Measurements from ENCODE around the gene SMIM35.

The SMIM35 gene

GRCh38 chr11:118045191-118045590 lies 41.6 kb downstream of the SMIM35 start:
- Histone ChIP-seq H3K4me3 (ENCODE audit: low read depth in 1 of 2, low read length in 1 of 2) (no peak overlapping the region), H3K36me3 (no peaks in the 10 kb centered on the region), H3K9me3 (no peaks in the 10 kb centered on the region), H3K27me3 (no peaks in the 10 kb centered on the region), H3K27ac (no peak overlapping the region), H3K4me1 (ENCODE audit: control insufficient read depth in 1 of 2, insufficient read depth in 1 of 2, low read depth in 1 of 2, low read length in 1 of 2) (no peaks in the 10 kb centered on the region)
- TF ChIP-seq CTCF (IDR thresholded peaks at IDR 0.05), result no peak

GRCh38 chr11:118042796-118043195 lies 44.0 kb downstream of the SMIM35 start:
- H3K4me1 ChIP-seq (ENCODE audit: control insufficient read depth in 1 of 2, insufficient read depth in 1 of 2, low read depth in 1 of 2, low read length in 1 of 2), result no peaks in the 10 kb centered on the region
- H3K4me3 ChIP-seq (ENCODE audit: low read depth in 1 of 2, low read length in 1 of 2), result no peak overlapping the region
- no peaks in the 10 kb centered on the region for H3K9me3 ChIP-seq
- no peaks in the 10 kb centered on the region for H3K36me3 ChIP-seq
- no peak overlapping the region for H3K27ac ChIP-seq
- no peak for TF ChIP-seq CTCF (IDR thresholded peaks at IDR 0.05)
- H3K27me3 ChIP-seq, result no peaks in the 10 kb centered on the region

GRCh38 chr11:118042141-118042540 lies 44.6 kb downstream of the SMIM35 start:
- Histone ChIP-seq H3K27me3 (no peaks in the 10 kb centered on the region), H3K4me1 (ENCODE audit: control insufficient read depth in 1 of 2, insufficient read depth in 1 of 2, low read depth in 1 of 2, low read length in 1 of 2) (no peaks in the 10 kb centered on the region)

GRCh38 chr11:118033443-118033842 lies 53.3 kb downstream of the SMIM35 start:
- H3K27me3 ChIP-seq, result no peaks in the 10 kb centered on the region
- no peaks in the 10 kb centered on the region for H3K36me3 ChIP-seq
- H3K27ac ChIP-seq, result no peak overlapping the region
- no peaks in the 10 kb centered on the region for H3K4me1 ChIP-seq (ENCODE audit: control insufficient read depth in 1 of 2, insufficient read depth in 1 of 2, low read depth in 1 of 2, low read length in 1 of 2)
- no peak for TF ChIP-seq CTCF (IDR thresholded peaks at IDR 0.05)
- no peak overlapping the region for H3K4me3 ChIP-seq (ENCODE audit: low read depth in 1 of 2, low read length in 1 of 2)
- H3K9me3 ChIP-seq, result no peaks in the 10 kb centered on the region

More at GRCh38 chr11:118042141-118042540, 44.6 kb downstream of the SMIM35 start:
- no peak for TF ChIP-seq CTCF (IDR thresholded peaks at IDR 0.05)
- H3K9me3 ChIP-seq, result no peaks in the 10 kb centered on the region
- no peak overlapping the region for H3K4me3 ChIP-seq (ENCODE audit: low read depth in 1 of 2, low read length in 1 of 2)
- H3K27ac ChIP-seq, result no peak overlapping the region
- no peaks in the 10 kb centered on the region for H3K36me3 ChIP-seq

- no peaks in the 10 kb centered on the region for H3K27me3 ChIP-seq
- no peak overlapping the region for H3K4me3 ChIP-seq (ENCODE audit: low read depth in 1 of 2, low read length in 1 of 2)
- no peaks in the 10 kb centered on the region for H3K4me1 ChIP-seq (ENCODE audit: control insufficient read depth in 1 of 2, insufficient read depth in 1 of 2, low read depth in 1 of 2, low read length in 1 of 2)
- no peak overlapping the region for H3K27ac ChIP-seq
- no peak for TF ChIP-seq CTCF (IDR thresholded peaks at IDR 0.05)
- no peaks in the 10 kb centered on the region for H3K36me3 ChIP-seq
- no peaks in the 10 kb centered on the region for H3K9me3 ChIP-seq
These were observed 58.1 kb downstream of the SMIM35 start for GRCh38 chr11:118028626-118029025.

GRCh38 chr11:118027694-118028093 lies 59.1 kb downstream of the SMIM35 start:
- Histone ChIP-seq H3K27me3 (no peaks in the 10 kb centered on the region), H3K27ac (no peak overlapping the region), H3K36me3 (no peaks in the 10 kb centered on the region), H3K4me3 (ENCODE audit: low read depth in 1 of 2, low read length in 1 of 2) (no peak overlapping the region), H3K4me1 (ENCODE audit: control insufficient read depth in 1 of 2, insufficient read depth in 1 of 2, low read depth in 1 of 2, low read length in 1 of 2) (no peaks in the 10 kb centered on the region), H3K9me3 (no peaks in the 10 kb centered on the region)
- TF ChIP-seq CTCF (IDR thresholded peaks at IDR 0.05), result no peak

Data from neutrophil (primary cell).